HCT116 (cell line): ENCODE results near the gene NIFK. TPM values are rescaled to one million over a fixed set of nuclear protein-coding genes. Genes with fewer than 3 reads are reported as not detected.

Experiments
- ATAC-seq: fragments of 200-7000 bp; cut with Tn5 transposase; 2 replicates; pipeline ENCODE4 v1.9.1; 2020; ENCODE audit warnings: mild to moderate bottlenecking, moderate library complexity
- BruUV-seq: library from RNA; stranded (reverse); fragments of 400-500 nt; replicated peaks from 2 replicates; lab custom pipeline; 2021; lab: Mats Ljungman, UMichigan
- CTCF ChIA-PET: fragments of 300-600 bp; sonication (Branson Sonifier 250); formaldehyde crosslinking; loops from one replicate; lab custom pipeline; 2021; ENCODE audit warnings: antibody characterized with exemption; lab: Charles Lee
- POLR2A ChIA-PET: fragments of 300-600, 350-600 bp; sonication (Branson Sonifier 250); formaldehyde crosslinking; loops from one replicate; lab custom pipeline; 2021; ENCODE audit warnings: antibody characterized with exemption; lab: Charles Lee
- RAD21 ChIA-PET, 2 experiments: fragments of 300-600 bp; sonication (Branson Sonifier 250); formaldehyde crosslinking; loops; one replicate each; lab custom pipeline; 2023; ENCODE audit warnings: low total read pairs in 2 of 2; ENCODE audit not compliant: uncharacterized antibody in 2 of 2, unreplicated experiment in 2 of 2, low non-redundant PET in 1 of 2; lab: Charles Lee
- DNase-seq: peaks from one replicate; pipeline ENCODE4 v3.0.0-alpha.2; 2010; ENCODE audit warnings: low read depth, low spot score
- H2AFZ ChIP-seq: fragments of 200-600 bp; shearing (Covaris generic), sonication (generic); 2 replicates; pipeline ENCODE4 v1.6.1; 2017; ENCODE audit warnings: low read depth, mixed run types, mixed read lengths, antibody characterized with exemption, low read length; ENCODE audit not compliant: poor library complexity, severe bottlenecking
- H3K27ac ChIP-seq: 2 replicates; pipeline ENCODE4 v1.5.1; 2012; ENCODE audit warnings: low read depth, low read length
- H3K27me3 ChIP-seq: fragments of 200-600 bp; sonication (generic); 2 replicates; pipeline ENCODE4 v1.6.1; 2016; ENCODE audit warnings: mixed run types, low read length, mixed read lengths; ENCODE audit not compliant: insufficient read depth
- H3K36me3 ChIP-seq, 2 experiments: fragments of 200-500 bp in 1 of 2; fragments of 200-600 bp in 1 of 2; sonication (Bioruptor generic) in 1 of 2; sonication (generic) in 1 of 2; 2 replicates each; pipeline versions ENCODE4 v1.5.1 to v1.6.1; 2014 to 2016; ENCODE audit warnings: low read length in 2 of 2, inconsistent platforms in 1 of 2, mixed read lengths in 1 of 2, mixed run types in 1 of 2; ENCODE audit not compliant: insufficient read depth in 2 of 2, control insufficient read depth in 1 of 2
- H3K4me1 ChIP-seq, 2 experiments: fragments of 200-600 bp in 1 of 2; sonication (generic) in 1 of 2; 2 replicates each; pipeline versions ENCODE4 v1.5.1 to v1.6.1; 2012 to 2017; ENCODE audit warnings: low read length in 2 of 2, inconsistent platforms in 1 of 2, mild to moderate bottlenecking in 1 of 2, mixed read lengths in 1 of 2, mixed run types in 1 of 2, moderate library complexity in 1 of 2; ENCODE audit not compliant: insufficient read depth in 2 of 2, control insufficient read depth in 1 of 2
- H3K4me2 ChIP-seq: fragments of 200-600 bp; sonication (generic); 2 replicates; pipeline ENCODE4 v1.6.1; 2017; ENCODE audit warnings: mixed run types, low read length, mixed read lengths
- H3K4me3 ChIP-seq, 2 experiments: fragments of 200-600 bp in 1 of 2; sonication (generic) in 1 of 2; replicated peaks in 1 of 2; 2 replicates each; pipeline ENCODE4 v1.5.1; 2011 to 2016; ENCODE audit warnings: low read length in 2 of 2, control low read depth in 1 of 2, low read depth in 1 of 2, mild to moderate bottlenecking in 1 of 2, mixed read lengths in 1 of 2, mixed run types in 1 of 2
- H3K79me2 ChIP-seq: fragments of 200-600 bp; sonication (generic); 2 replicates; pipeline ENCODE4 v1.6.1; 2017; ENCODE audit warnings: mild to moderate bottlenecking, mixed run types, low read length, moderate library complexity, mixed read lengths; ENCODE audit not compliant: insufficient read depth
- H3K9ac ChIP-seq: fragments of 200-600 bp; sonication (generic); 2 replicates; pipeline ENCODE4 v1.6.1; 2016; ENCODE audit warnings: low read length, mixed read lengths
- H3K9me2 ChIP-seq: fragments of 200-600 bp; sonication (generic), shearing (Covaris generic); 2 replicates; pipeline ENCODE4 v1.6.1; 2017; ENCODE audit warnings: mixed run types, mild to moderate bottlenecking, moderate library complexity; ENCODE audit not compliant: insufficient read depth
- H3K9me3 ChIP-seq, 2 experiments: fragments of 200-500 bp in 1 of 2; fragments of 200-600 bp in 1 of 2; sonication (Bioruptor generic) in 1 of 2; sonication (generic) in 1 of 2; 2 replicates each; pipeline ENCODE4 v1.6.1; 2014 to 2017; ENCODE audit warnings: low read length in 2 of 2, mixed read lengths in 2 of 2, inconsistent platforms in 1 of 2, low read depth in 1 of 2, mild to moderate bottlenecking in 1 of 2, mixed run types in 1 of 2, moderate library complexity in 1 of 2; ENCODE audit not compliant: control insufficient read depth in 1 of 2, insufficient read depth in 1 of 2
- H4K20me1 ChIP-seq: fragments of 200-600 bp; sonication (generic), shearing (Covaris generic); 2 replicates; pipeline ENCODE4 v1.6.1; 2017; ENCODE audit warnings: mixed run types, mild to moderate bottlenecking, moderate library complexity; ENCODE audit not compliant: insufficient read depth
- CEBPB ChIP-seq: IDR thresholded peaks from 2 replicates; pipeline ENCODE4 v1.6.1; 2012; ENCODE audit warnings: low read depth
- CTCF ChIP-seq, 3 experiments: fragments of 200-600 bp in 1 of 3; sonication (generic) in 1 of 3; IDR thresholded peaks in 2 of 3; conservative IDR thresholded peaks in 1 of 3; 2 replicates each; pipeline ENCODE4 v1.5.1; 2012 to 2017; ENCODE audit warnings: low read depth in 2 of 3, low read length in 2 of 3, antibody characterized with exemption in 1 of 3, borderline replicate concordance in 1 of 3, control low read depth in 1 of 3, mild to moderate bottlenecking in 1 of 3, mixed read lengths in 1 of 3, mixed run types in 1 of 3, moderate library complexity in 1 of 3; ENCODE audit not compliant: insufficient read depth in 1 of 3
- EGR1 ChIP-seq: IDR thresholded peaks from 2 replicates; pipeline ENCODE4 v1.6.1; 2012; ENCODE audit warnings: low read depth
- EZH2 ChIP-seq: fragments of 200-600 bp; sonication (generic); IDR thresholded peaks from 2 replicates; pipeline ENCODE4 v1.6.1; 2017; ENCODE audit warnings: antibody characterized with exemption, mixed run types
- EZH2phosphoT487 ChIP-seq: fragments of 200-600 bp; IDR thresholded peaks from 2 replicates; pipeline ENCODE4 v1.6.1; 2018; ENCODE audit warnings: antibody characterized with exemption, borderline replicate concordance
- FOSL1 ChIP-seq: IDR thresholded peaks from 2 replicates; pipeline ENCODE4 v1.6.1; 2012; ENCODE audit warnings: low read depth
- MAX ChIP-seq: IDR thresholded peaks from 2 replicates; pipeline ENCODE4 v1.6.1; 2012
- POLR2A ChIP-seq: IDR thresholded peaks from 2 replicates; pipeline ENCODE4 v1.7.0; 2011; ENCODE audit warnings: borderline replicate concordance; ENCODE audit not compliant: insufficient read depth, insufficient read length; ENCODE audit errors: extremely low read depth
- POLR2AphosphoS5 ChIP-seq: IDR thresholded peaks from 2 replicates; pipeline ENCODE4 v1.6.1; 2011; ENCODE audit warnings: mild to moderate bottlenecking, low read depth, low read length, moderate library complexity
- SIN3A ChIP-seq: IDR thresholded peaks from 2 replicates; pipeline ENCODE4 v1.6.1; 2012; ENCODE audit warnings: low read depth
- SP1 ChIP-seq: IDR thresholded peaks from 2 replicates; pipeline ENCODE4 v1.6.1; 2012; ENCODE audit warnings: low read depth
- SRF ChIP-seq: IDR thresholded peaks from 2 replicates; pipeline ENCODE4 v1.6.1; 2012; ENCODE audit warnings: low read depth
- TCF7L2 ChIP-seq: IDR thresholded peaks from 2 replicates; pipeline ENCODE4 v1.7.0; 2011; ENCODE audit warnings: borderline replicate concordance, inconsistent platforms; ENCODE audit not compliant: insufficient read depth, insufficient read length; ENCODE audit errors: extremely low read depth
- YY1 ChIP-seq: IDR thresholded peaks from 2 replicates; pipeline ENCODE4 v1.6.1; 2011; ENCODE audit warnings: low read length, low read depth, moderate library complexity, mild to moderate bottlenecking; ENCODE audit not compliant: insufficient replicate concordance; ENCODE audit errors: extremely low read depth
- ZFX ChIP-seq: fragments of 450-650 bp; IDR thresholded peaks from 2 replicates; pipeline ENCODE4 v1.6.1; 2017
- ZNF274 ChIP-seq: fragments of 200-500 bp; sonication (Bioruptor generic); IDR thresholded peaks from 2 replicates; pipeline ENCODE4 v1.6.1; 2014; ENCODE audit warnings: mild to moderate bottlenecking, low read depth, low read length, inconsistent platforms
- intact Hi-C: fragments of 100-400 bp; cut with micrococcal nuclease; formaldehyde crosslinking; loops from 2 replicates; pipeline ENCODE4 v1.10.0; 2022
- total RNA-seq: library from RNA; stranded (reverse); gene quantifications from one replicate; pipeline ENCODE4 v1.2.1, GENCODE V29; 2021; ENCODE audit not compliant: unreplicated experiment
- TF ChIP-seq, protein P1 (sequence below): IDR thresholded peaks from 2 replicates; pipeline ENCODE4 v1.6.1; 2012
- TF ChIP-seq, protein P2 (sequence below): IDR thresholded peaks from 2 replicates; pipeline ENCODE4 v1.6.1; 2011; ENCODE audit warnings: mild to moderate bottlenecking, low read length, moderate library complexity; ENCODE audit not compliant: insufficient replicate concordance; ENCODE audit errors: extremely low read depth
- TF ChIP-seq, protein P3 (sequence below): IDR thresholded peaks from 2 replicates; pipeline ENCODE4 v1.6.1; 2012; ENCODE audit warnings: low read depth

The NIFK gene
- total RNA-seq, 1 experiment from 2014 or later, result 93.2 TPM

GRCh38 chr2:121722479-121722878 is 14.2 kb downstream of the NIFK start:
- POLR2A ChIA-PET, result interaction anchor here (2.1 kb wide), 1 partner anchor 192 kb away, joined by 9 read pairs; the partner anchor contains the start of gene RNU4ATAC

More at GRCh38 chr2:121722479-121722878, 14.2 kb downstream of the NIFK start:
- Histone ChIP-seq H3K36me3 (peaks cover 8% of the 10 kb centered on the region in 2 experiments), H4K20me1 (no peaks in the 10 kb centered on the region), H3K27ac (no peak overlapping the region), H3K4me2 (no peak overlapping the region)
- intact Hi-C loops, result no loop called here
- ATAC-seq (no peak), DNase-seq (no peak)
- no peak for TF ChIP-seq POLR2AphosphoS5
- TF ChIP-seq CTCF (IDR thresholded peaks at IDR 0.05 in 2 of 3, conservative IDR thresholded peaks at IDR 0.05 in 1 of 3; ENCODE audit: borderline replicate concordance in 1 of 3, insufficient read depth in 1 of 3, low read depth in 2 of 3, low read length in 2 of 3), result no peak
- no peak for TF ChIP-seq SIN3A
- TF ChIP-seq SRF, result no peak
- no peak for TF ChIP-seq POLR2A
- TF ChIP-seq TCF7L2, result no peak
- TF ChIP-seq MAX, result no peak
- no peak for TF ChIP-seq EZH2phosphoT487
- TF ChIP-seq EZH2, result no peak
- TF ChIP-seq FOSL1, result no peak
- TF ChIP-seq ZFX, result no peak
- TF ChIP-seq, protein P1, sequence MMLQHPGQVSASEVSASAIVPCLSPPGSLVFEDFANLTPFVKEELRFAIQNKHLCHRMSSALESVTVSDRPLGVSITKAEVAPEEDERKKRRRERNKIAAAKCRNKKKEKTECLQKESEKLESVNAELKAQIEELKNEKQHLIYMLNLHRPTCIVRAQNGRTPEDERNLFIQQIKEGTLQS, result no peak
- TF ChIP-seq SP1, result no peak
- TF ChIP-seq YY1, result no peak
- TF ChIP-seq EGR1, result no peak
- TF ChIP-seq ZNF274, result no peak
- no peak for TF ChIP-seq CEBPB
- TF ChIP-seq, protein P2, sequence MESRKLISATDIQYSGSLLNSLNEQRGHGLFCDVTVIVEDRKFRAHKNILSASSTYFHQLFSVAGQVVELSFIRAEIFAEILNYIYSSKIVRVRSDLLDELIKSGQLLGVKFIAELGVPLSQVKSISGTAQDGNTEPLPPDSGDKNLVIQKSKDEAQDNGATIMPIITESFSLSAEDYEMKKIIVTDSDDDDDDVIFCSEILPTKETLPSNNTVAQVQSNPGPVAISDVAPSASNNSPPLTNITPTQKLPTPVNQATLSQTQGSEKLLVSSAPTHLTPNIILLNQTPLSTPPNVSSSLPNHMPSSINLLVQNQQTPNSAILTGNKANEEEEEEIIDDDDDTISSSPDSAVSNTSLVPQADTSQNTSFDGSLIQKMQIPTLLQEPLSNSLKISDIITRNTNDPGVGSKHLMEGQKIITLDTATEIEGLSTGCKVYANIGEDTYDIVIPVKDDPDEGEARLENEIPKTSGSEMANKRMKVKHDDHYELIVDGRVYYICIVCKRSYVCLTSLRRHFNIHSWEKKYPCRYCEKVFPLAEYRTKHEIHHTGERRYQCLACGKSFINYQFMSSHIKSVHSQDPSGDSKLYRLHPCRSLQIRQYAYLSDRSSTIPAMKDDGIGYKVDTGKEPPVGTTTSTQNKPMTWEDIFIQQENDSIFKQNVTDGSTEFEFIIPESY, result no peak
- TF ChIP-seq, protein P3, sequence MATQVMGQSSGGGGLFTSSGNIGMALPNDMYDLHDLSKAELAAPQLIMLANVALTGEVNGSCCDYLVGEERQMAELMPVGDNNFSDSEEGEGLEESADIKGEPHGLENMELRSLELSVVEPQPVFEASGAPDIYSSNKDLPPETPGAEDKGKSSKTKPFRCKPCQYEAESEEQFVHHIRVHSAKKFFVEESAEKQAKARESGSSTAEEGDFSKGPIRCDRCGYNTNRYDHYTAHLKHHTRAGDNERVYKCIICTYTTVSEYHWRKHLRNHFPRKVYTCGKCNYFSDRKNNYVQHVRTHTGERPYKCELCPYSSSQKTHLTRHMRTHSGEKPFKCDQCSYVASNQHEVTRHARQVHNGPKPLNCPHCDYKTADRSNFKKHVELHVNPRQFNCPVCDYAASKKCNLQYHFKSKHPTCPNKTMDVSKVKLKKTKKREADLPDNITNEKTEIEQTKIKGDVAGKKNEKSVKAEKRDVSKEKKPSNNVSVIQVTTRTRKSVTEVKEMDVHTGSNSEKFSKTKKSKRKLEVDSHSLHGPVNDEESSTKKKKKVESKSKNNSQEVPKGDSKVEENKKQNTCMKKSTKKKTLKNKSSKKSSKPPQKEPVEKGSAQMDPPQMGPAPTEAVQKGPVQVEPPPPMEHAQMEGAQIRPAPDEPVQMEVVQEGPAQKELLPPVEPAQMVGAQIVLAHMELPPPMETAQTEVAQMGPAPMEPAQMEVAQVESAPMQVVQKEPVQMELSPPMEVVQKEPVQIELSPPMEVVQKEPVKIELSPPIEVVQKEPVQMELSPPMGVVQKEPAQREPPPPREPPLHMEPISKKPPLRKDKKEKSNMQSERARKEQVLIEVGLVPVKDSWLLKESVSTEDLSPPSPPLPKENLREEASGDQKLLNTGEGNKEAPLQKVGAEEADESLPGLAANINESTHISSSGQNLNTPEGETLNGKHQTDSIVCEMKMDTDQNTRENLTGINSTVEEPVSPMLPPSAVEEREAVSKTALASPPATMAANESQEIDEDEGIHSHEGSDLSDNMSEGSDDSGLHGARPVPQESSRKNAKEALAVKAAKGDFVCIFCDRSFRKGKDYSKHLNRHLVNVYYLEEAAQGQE, result no peak
- TF ChIP-seq, all 23 proteins: peak for 0
- no peaks in the 10 kb centered on the region for H3K79me2 ChIP-seq
- no peaks in the 10 kb centered on the region for H3K9me3 ChIP-seq
- no peak overlapping the region for H3K4me3 ChIP-seq
- H2AFZ ChIP-seq, result no peak overlapping the region
- no TSS peak for BruUV-seq
- H3K27me3 ChIP-seq, result no peaks in the 10 kb centered on the region
- H3K9me2 ChIP-seq, result no peaks in the 10 kb centered on the region
- H3K9ac ChIP-seq, result no peak overlapping the region
- ChIA-PET CTCF (no interaction called here), RAD21 (no interaction called here)
- peaks cover 0 to 15% of the 10 kb centered on the region in 2 experiments; a peak in 1 of 4 replicates for H3K4me1 ChIP-seq
